Adipocyte (in vitro differentiated cells): ENCODE measurements around the gene ASTN2.

Experiments
- DNase-seq: peaks from one replicate; pipeline ENCODE4 v3.0.0-alpha.2; 2015; ENCODE audit warnings: low read depth
- H3K27me3 ChIP-seq: replicated peaks from 2 replicates; pipeline ENCODE4 v1.7.0; 2013; ENCODE audit warnings: mild to moderate bottlenecking, low read length, moderate library complexity; ENCODE audit not compliant: control insufficient read depth, insufficient read depth
- H3K36me3 ChIP-seq: 2 replicates; pipeline ENCODE4 v1.7.0; 2013; ENCODE audit warnings: low read length, mild to moderate bottlenecking, moderate library complexity; ENCODE audit not compliant: control insufficient read depth, insufficient read depth, severe bottlenecking
- H3K4me1 ChIP-seq: 2 replicates; pipeline ENCODE4 v1.7.0; 2013; ENCODE audit warnings: mild to moderate bottlenecking, low read length, moderate library complexity; ENCODE audit not compliant: control insufficient read depth, insufficient read depth
- H3K4me3 ChIP-seq: 2 replicates; pipeline ENCODE4 v1.7.0; 2013; ENCODE audit warnings: mild to moderate bottlenecking, low read length, moderate library complexity
- H3K9ac ChIP-seq: 2 replicates; pipeline ENCODE4 v1.7.0; 2013; ENCODE audit warnings: mild to moderate bottlenecking, low read length, moderate library complexity
- H3K9me3 ChIP-seq: 2 replicates; pipeline ENCODE4 v1.7.0; 2013; ENCODE audit warnings: mild to moderate bottlenecking, low read length, moderate library complexity; ENCODE audit not compliant: control insufficient read depth

The ASTN2 gene

DNA sequence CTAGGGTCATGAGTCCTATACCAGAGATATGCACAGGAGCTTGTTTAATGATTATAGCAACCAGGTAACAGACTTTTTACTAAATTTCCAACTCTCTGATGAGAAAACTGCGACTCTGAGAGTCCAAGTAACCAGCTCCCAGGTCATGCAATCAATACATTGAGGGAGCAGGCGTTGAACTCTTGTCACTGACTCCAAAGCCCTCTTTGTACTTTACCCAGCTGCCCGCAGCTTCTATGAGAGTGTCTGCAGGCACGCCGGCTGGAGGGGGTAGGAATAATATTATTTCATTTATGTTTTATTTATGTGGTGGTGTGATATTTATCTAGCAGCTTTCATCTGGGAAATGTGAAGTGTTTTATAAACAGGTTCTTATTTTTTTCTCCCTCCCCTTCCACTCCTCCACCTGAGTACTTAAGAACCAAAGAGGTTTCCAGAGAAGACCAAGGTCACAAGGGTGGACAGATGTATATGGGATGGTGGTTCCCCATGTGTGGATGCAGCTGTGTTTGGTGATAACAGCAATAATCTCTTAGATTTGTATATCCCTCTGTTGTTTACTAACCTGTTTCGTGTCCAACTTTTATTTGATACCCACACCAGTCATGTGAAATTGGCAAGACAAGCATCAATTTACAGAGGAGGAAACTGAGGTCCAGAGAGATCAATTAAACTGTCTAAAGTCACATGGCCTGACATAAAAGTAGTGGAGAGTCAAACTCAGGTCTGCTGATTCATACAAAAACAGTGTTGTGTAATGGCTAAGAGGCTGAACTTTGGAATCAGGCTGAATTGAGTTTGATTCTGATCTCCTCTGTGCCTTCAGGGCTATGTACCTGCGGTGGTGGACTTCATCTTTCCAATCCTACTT, 867.9 kb downstream of the ASTN2 start:
- H3K36me3 ChIP-seq = no peaks in the 10 kb centered on the region
- peaks cover 82% of the 10 kb centered on the region for H3K4me1 ChIP-seq
- no peak overlapping the region for H3K4me3 ChIP-seq
- DNase-seq = peak; percentile 77
- H3K27me3 ChIP-seq = no peaks in the 10 kb centered on the region
- H3K9ac ChIP-seq = peak overlapping the region; percentile 4
- H3K9me3 ChIP-seq = no peaks in the 10 kb centered on the region

DNA sequence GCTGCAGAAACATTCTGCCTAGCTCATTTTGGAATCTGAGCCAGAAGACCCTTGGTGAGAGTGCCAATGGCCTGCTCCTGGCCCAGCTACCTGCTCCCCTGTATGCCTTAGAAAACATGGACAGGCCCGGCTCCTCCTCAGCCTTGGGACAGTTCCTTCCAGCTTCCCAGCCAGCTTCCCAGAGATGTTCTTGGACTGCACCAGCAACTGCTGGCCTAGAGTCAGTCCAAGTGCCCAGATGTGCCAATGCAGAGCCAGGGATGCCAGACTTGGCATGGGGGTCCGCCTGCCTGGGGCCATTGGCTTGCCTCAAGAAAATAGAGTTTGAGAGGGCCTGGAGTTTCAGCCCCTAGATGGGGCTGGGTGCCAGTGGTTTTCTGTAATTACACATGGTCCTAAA, 870.0 kb downstream of the ASTN2 start:
- no peaks in the 10 kb centered on the region for H3K27me3 ChIP-seq
- peaks cover 64% of the 10 kb centered on the region for H3K4me1 ChIP-seq
- DNase-seq = no peak
- H3K9me3 ChIP-seq = no peaks in the 10 kb centered on the region
- H3K4me3 ChIP-seq = no peak overlapping the region
- H3K9ac ChIP-seq = peak overlapping the region; percentile 12
- no peaks in the 10 kb centered on the region for H3K36me3 ChIP-seq

DNA sequence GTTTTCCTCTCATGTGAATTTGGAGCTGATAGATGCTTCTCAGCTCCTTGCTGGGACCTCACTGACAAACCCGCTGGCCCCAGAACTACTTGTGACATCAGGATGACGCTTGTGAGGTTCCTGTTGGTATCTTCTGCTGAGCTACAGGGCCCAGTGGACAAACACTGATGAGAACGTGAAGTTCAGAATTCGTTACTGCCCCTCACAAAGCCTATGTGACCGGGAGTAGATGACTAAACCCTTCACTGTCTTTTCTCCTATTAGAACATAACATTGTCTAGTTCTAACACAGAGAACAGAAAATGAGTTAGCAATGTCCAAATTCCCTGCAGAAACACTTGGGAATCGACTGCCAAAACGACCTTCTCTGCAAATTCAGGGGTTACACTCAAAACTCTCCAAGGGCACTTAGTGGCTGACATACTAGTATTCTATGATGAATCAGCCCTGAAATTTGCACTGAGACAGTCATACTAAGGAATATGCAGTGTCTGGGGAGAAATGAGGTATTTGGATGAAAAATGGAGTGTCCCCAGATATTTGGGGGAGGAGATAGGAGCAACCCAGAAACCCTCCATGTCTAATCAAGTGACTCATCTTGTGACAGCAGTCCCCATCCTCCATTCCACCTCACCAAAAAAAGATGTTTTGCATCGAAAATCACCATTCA, 871.0 kb downstream of the ASTN2 start:
- H3K9ac ChIP-seq = peak overlapping the region; percentile 81
- H3K36me3 ChIP-seq = no peaks in the 10 kb centered on the region
- peak; percentile 68 for DNase-seq
- H3K4me3 ChIP-seq = peak overlapping the region; percentile 71
- no peaks in the 10 kb centered on the region for H3K9me3 ChIP-seq
- no peaks in the 10 kb centered on the region for H3K27me3 ChIP-seq
- peaks cover 56% of the 10 kb centered on the region for H3K4me1 ChIP-seq

DNA sequence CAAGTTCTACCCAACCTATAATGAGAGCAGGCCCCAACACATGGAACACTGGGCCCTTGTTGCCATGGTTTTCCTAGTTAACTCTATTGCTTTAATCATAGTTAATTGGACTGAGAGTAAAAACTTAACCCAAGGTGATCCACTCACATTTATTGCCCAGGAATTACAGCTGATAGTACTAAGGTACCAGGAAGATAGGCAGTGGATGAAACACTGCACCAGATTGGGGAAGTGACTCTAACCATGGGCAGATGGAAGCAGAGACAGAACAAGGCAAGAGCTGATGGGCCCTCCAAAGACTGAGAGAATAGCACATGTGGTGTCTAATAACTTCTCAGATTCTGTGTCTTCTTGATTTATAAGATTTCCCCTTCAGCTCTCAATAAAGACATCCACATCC, 873.5 kb downstream of the ASTN2 start:
- H3K36me3 ChIP-seq = no peaks in the 10 kb centered on the region
- no peak for DNase-seq
- no peak overlapping the region for H3K4me3 ChIP-seq
- no peaks in the 10 kb centered on the region for H3K9me3 ChIP-seq
- no peak overlapping the region for H3K9ac ChIP-seq
- no peaks in the 10 kb centered on the region for H3K27me3 ChIP-seq
- peaks cover 33% of the 10 kb centered on the region for H3K4me1 ChIP-seq

DNA sequence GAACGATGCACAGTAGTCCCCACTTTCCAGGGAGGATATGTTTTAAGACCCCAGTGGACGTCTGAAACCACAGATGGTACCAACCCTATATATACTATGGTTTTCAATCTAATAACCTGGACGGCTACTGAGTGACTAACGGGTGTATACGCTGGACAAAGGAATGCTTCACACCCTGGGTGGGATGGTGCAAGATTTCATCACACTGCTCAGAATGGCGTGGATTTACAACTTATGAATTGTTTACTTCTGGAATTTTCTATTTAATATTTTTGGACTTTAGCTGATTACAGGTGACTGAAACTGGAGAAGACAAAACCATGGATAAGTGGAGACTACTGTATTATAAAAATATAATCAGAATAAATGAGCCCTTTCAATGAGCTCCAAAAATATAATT, 875.3 kb downstream of the ASTN2 start:
- Histone ChIP-seq H3K9me3 (no peaks in the 10 kb centered on the region), H3K4me1 (peaks cover 25% of the 10 kb centered on the region)

DNA sequence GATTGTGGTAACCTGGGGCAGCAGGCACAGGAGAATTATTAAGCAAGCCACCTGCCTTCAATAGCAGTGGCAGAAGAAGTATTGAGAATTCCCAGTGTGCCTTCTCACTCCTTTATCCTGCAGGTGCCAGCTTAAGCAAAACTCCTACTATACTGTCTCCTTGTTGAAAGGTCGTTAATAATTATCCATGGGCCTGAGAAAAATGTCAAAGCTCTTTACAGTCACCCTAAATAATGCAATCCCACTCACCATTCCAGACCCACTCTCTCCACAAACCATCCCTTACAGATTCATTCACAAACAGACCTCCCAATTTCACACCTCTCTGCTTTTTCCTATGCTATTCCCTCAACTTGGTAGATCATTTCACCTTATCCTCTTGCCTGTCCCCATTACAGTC, 889.2 kb downstream of the ASTN2 start:
- Histone ChIP-seq H3K4me1 (no peaks in the 10 kb centered on the region), H3K9me3 (peaks cover 5% of the 10 kb centered on the region), H3K27me3 (no peaks in the 10 kb centered on the region), H3K9ac (no peak overlapping the region), H3K4me3 (no peak overlapping the region), H3K36me3 (no peaks in the 10 kb centered on the region)
- no peak for DNase-seq

More for the DNA sequence above, 875.3 kb downstream of the ASTN2 start:
- Histone ChIP-seq H3K4me3 (no peak overlapping the region), H3K9ac (no peak overlapping the region), H3K36me3 (no peaks in the 10 kb centered on the region), H3K27me3 (no peaks in the 10 kb centered on the region)
- DNase-seq = no peak

DNA sequence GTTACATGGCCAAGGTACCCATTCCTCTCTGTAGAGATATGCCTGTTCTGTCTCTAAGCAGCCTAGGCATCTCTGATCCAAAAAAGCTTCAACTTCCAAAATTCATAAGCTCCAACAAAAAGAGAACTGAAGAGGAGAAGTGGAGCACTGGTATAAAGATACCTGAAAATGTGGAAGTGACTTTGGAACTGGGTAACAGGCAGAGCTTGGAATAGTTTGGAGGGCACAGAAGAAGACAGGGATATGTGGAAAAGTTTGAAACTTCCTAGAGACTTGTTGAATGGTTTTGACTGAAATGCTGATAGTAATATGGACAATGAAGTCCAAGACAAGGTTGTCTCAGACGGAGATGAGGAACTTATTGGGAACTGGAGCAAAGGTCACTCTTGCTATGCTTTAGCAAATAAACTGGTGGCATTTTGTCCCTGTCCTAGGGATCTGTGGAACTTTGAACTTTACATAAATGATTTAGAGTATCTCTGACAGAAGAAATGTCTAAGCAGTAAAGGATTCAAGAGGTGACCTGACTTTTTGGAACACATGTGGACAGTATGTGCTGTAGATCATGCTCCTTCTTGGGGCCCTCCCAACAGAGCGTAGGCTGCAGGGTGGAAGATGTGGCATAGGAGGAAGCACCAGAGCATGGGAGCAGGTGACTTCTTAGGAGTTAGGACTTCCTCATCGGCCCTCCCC, 889.9 kb downstream of the ASTN2 start:
- H3K4me1 ChIP-seq = no peaks in the 10 kb centered on the region
- H3K27me3 ChIP-seq = no peaks in the 10 kb centered on the region
- no peaks in the 10 kb centered on the region for H3K36me3 ChIP-seq
- no peak for DNase-seq
- H3K4me3 ChIP-seq = no peak overlapping the region
- peaks cover 5% of the 10 kb centered on the region for H3K9me3 ChIP-seq
- no peak overlapping the region for H3K9ac ChIP-seq

DNA sequence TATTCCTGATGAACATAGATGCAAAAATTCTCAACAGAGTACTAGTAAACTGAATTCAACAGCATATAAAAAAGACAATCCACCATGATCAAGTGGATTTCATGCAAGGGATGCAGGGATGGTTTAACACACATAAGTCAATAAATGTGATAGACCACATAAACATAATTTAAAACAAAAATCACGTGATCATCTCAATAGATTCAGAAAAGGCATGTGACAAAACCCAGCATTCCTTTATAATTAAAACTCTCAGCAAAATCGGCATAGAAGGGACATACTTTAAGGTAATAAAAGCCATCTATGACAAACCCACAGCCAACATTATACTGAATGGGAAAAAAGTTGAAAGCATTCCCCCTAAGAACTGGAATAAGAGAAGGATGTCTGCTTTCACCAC, 894.6 kb downstream of the ASTN2 start:
- H3K36me3 ChIP-seq = no peaks in the 10 kb centered on the region
- no peak overlapping the region for H3K9ac ChIP-seq
- H3K4me3 ChIP-seq = no peak overlapping the region
- peaks cover 9% of the 10 kb centered on the region for H3K4me1 ChIP-seq
- DNase-seq = no peak
- H3K27me3 ChIP-seq = no peaks in the 10 kb centered on the region
- H3K9me3 ChIP-seq = peaks cover 14% of the 10 kb centered on the region

DNA sequence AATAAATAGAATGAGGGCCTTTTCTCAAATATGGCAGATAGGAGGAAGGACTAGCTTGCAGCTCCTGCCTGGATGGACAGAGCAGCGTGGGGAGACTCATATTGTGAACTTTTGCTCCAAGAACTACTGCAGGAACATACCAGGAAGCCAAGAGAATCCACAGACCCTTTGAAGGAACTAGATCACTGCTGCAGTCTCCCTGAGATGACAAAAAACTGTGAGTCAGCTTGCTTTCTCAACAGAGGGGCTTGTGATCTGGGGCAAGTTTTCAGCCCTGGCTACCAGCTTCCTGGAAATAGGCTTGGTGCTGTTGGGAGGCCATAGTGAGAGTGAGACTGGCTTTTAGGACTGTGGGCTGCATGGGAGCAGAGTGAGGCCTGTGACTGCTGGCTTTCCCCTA, 898.4 kb downstream of the ASTN2 start:
- no peak overlapping the region for H3K9ac ChIP-seq
- H3K36me3 ChIP-seq = no peaks in the 10 kb centered on the region
- peaks cover 12% of the 10 kb centered on the region for H3K9me3 ChIP-seq
- H3K27me3 ChIP-seq = no peaks in the 10 kb centered on the region
- H3K4me1 ChIP-seq = peaks cover 9% of the 10 kb centered on the region
- no peak for DNase-seq
- no peak overlapping the region for H3K4me3 ChIP-seq

DNA sequence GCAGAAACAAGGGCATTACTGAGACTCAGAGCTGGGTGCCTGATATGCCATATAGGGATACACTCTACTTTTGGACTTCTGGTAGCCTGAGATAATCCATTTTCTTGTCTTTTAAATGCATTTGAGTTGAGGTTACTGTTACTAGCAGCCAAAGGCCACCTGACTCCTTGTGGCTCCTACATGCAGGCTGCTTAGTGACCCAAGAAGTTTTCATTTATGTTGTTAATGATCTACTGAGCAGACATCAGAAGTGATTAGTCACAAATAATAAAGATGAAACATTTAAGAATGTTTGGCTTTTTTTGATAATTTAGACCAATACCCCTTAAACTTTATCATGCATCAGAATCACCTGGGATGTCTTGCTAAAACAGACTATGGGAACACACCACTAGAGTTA, 899.3 kb downstream of the ASTN2 start:
- DNase-seq = no peak

DNA sequence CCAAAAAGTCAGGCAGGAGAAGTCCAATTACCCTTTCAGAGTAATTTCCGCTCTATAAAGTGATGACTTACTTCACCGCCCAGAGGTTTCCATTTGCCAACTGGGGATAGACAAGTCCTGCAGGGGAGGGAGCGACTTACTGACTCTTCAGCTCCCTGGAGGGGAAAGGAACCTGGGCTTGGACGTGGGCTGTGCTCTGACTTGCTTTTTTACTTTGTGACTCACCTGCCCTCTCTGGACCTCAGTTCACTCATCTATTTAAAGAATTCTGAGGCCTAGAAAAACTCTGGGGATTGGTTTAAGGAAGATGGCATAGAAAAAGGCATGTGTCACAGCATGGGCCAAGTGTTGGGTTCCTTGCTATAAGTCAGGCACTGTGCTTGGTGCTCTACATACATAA, 908.2 kb downstream of the ASTN2 start:
- DNase-seq = no peak

More for the DNA sequence above, 899.3 kb downstream of the ASTN2 start:
- H3K4me1 ChIP-seq = peaks cover 9% of the 10 kb centered on the region
- H3K9ac ChIP-seq = no peak overlapping the region
- no peaks in the 10 kb centered on the region for H3K36me3 ChIP-seq
- H3K9me3 ChIP-seq = peaks cover 9% of the 10 kb centered on the region
- H3K4me3 ChIP-seq = no peak overlapping the region
- H3K27me3 ChIP-seq = no peaks in the 10 kb centered on the region

More for the DNA sequence above, 908.2 kb downstream of the ASTN2 start:
- Histone ChIP-seq H3K4me1 (no peaks in the 10 kb centered on the region), H3K9me3 (no peaks in the 10 kb centered on the region), H3K27me3 (no peaks in the 10 kb centered on the region), H3K36me3 (no peaks in the 10 kb centered on the region), H3K4me3 (no peak overlapping the region), H3K9ac (no peak overlapping the region)
